Ascending aorta (tissue), 2 donors: ENCODE results near the gene ADGRD2. TPM values are rescaled to one million over a fixed set of nuclear protein-coding genes. Genes with fewer than 3 reads are reported as not detected.

Source experiments
- DNase-seq, 2 donors: peaks; one replicate each; pipeline ENCODE4 v3.0.0-alpha.2; 2019; ENCODE audit warnings: low spot score in 2 of 2
- H3K27ac ChIP-seq, 2 donors: fragments of 200-600 bp; sonication (generic); one replicate each; pipeline ENCODE4 v1.5.1; 2016 to 2017; ENCODE audit warnings: mild to moderate bottlenecking in 1 of 2
- H3K27me3 ChIP-seq: fragments of 200-600 bp; sonication (generic); one replicate; pipeline ENCODE4 v1.5.1; 2017
- H3K36me3 ChIP-seq, 2 donors: fragments of 200-600 bp; sonication (generic); one replicate each; pipeline ENCODE4 v1.5.1; 2016
- H3K4me1 ChIP-seq, 2 donors: fragments of 200-600 bp; sonication (generic); one replicate each; pipeline ENCODE4 v1.5.1; 2016 to 2017; ENCODE audit warnings: mild to moderate bottlenecking in 1 of 2
- H3K4me3 ChIP-seq, 2 donors: fragments of 200-600 bp; sonication (generic); one replicate each; pipeline ENCODE4 v1.5.1; 2016 to 2017; ENCODE audit warnings: mild to moderate bottlenecking in 1 of 2
- H3K9me3 ChIP-seq, 2 donors: fragments of 200-600 bp; sonication (generic); one replicate each; pipeline ENCODE4 v1.5.1; 2016
- CTCF ChIP-seq, 3 experiments: fragments of 200-600 bp in 2 of 3; fragments of 450-650 bp in 1 of 3; sonication (generic) in 2 of 3; IDR thresholded peaks; one replicate each; pipeline ENCODE4 v1.5.1; 2016 to 2019; ENCODE audit warnings: antibody characterized with exemption in 3 of 3, mild to moderate bottlenecking in 1 of 3, moderate library complexity in 1 of 3
- intact Hi-C: fragments of 100-400 bp; cut with DNase I; formaldehyde crosslinking; loops from one replicate; pipeline ENCODE4 v1.15.1; 2023
- total RNA-seq: library from RNA; depleted of rRNA; stranded (reverse); fragments of >200 nt; gene quantifications from one replicate; pipeline ENCODE4 v1.1.0, GENCODE V29; 2016

Gene ADGRD2
- total RNA-seq, 1 donor from 2014 or later = not detected

GRCh38 chr9:124477211-124477647 lies 27.0 kb downstream of the ADGRD2 start:
- Histone ChIP-seq H3K27me3 (no peaks in the 10 kb centered on the region), H3K27ac (no peak overlapping the region), H3K9me3 (no peaks in the 10 kb centered on the region), H3K4me3 (peak overlapping the region in 1 of 2 donors; percentile 35), H3K36me3 (no peaks in the 10 kb centered on the region), H3K4me1 (no peaks in the 10 kb centered on the region)
- DNase-seq = no peak
- TF ChIP-seq CTCF (IDR thresholded peaks at IDR 0.05) = no peak
- intact Hi-C loops = no loop called here

DNA sequence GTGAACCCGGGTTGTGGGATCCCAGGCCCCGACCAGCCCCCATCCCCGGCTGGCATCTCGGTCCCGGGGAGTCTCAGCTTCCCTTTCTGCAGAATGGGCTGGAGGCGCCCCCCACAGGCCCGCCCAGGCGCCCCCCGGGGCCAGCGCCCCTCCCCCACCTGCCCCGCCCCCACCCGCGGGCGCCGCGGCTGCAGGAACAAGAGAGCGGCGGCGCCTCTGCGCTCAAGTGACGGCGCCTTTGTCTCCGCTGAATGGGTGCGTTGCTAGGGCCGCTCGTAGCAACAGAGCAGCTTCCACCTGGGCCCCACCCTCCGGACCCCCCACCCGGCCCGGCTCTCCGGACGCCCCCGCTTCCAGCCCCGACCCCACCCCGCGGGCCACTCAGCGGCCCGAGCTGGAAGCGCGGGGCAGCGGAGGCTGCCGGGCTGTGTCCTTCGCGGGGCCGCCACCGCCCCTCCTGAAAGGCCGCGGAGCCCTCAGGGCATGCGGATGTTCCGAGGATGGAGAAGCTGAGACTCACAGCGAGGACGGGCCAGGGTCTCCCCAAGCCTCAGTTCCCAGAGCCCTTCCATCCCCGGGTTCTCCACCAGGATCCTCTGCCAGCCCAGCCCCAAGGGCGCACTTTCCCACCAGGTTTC lies 27.5 kb downstream of the ADGRD2 start:
- DNase-seq = no peak
- Histone ChIP-seq H3K27me3 (no peaks in the 10 kb centered on the region), H3K27ac (no peak overlapping the region), H3K9me3 (no peaks in the 10 kb centered on the region), H3K36me3 (no peaks in the 10 kb centered on the region), H3K4me1 (no peaks in the 10 kb centered on the region), H3K4me3 (peak overlapping the region; percentile 30 to 35)
- no peak for TF ChIP-seq CTCF (IDR thresholded peaks at IDR 0.05)
- intact Hi-C loops = no loop called here

DNA sequence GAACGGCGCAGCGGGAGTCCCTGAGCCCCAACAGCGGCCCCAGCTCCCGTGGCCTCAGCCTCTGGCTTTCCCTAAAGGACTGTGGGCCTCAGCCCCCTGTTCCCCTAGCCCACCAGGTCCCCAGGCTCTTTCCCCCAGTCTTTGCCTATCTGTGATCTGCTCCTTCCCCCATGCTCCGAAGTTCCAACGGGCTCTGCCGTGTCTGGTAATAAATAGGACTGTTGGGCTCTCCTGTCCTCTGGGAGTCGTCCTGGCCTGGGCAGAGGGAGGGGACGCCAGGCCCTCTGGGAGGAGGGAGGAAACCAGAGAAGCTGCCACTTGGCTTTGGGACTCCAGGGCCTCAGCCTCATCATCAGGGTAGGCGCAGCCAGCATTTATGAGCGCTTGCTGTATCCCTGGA lies 28.1 kb downstream of the ADGRD2 start:
- Histone ChIP-seq H3K36me3 (no peaks in the 10 kb centered on the region), H3K27me3 (no peaks in the 10 kb centered on the region), H3K27ac (no peak overlapping the region), H3K4me1 (no peaks in the 10 kb centered on the region), H3K4me3 (no peak overlapping the region), H3K9me3 (no peaks in the 10 kb centered on the region)
- no peak for DNase-seq
- TF ChIP-seq CTCF (IDR thresholded peaks at IDR 0.05) = no peak
- intact Hi-C loops = no loop called here

GRCh38 chr9:124479371-124479770 lies 29.1 kb downstream of the ADGRD2 start:
- no peak for TF ChIP-seq CTCF (IDR thresholded peaks at IDR 0.05)
- Histone ChIP-seq H3K9me3 (no peaks in the 10 kb centered on the region), H3K27me3 (no peaks in the 10 kb centered on the region), H3K36me3 (no peaks in the 10 kb centered on the region), H3K27ac (no peak overlapping the region), H3K4me3 (no peak overlapping the region), H3K4me1 (no peaks in the 10 kb centered on the region)
- intact Hi-C loops = no loop called here
- no peak for DNase-seq

- intact Hi-C loops = no loop called here
- no peaks in the 10 kb centered on the region for H3K27me3 ChIP-seq
Measured at GRCh38 chr9:124479947-124480620, 29.8 kb downstream of the ADGRD2 start.

More at GRCh38 chr9:124479947-124480620, 29.8 kb downstream of the ADGRD2 start:
- TF ChIP-seq CTCF (IDR thresholded peaks at IDR 0.05) = no peak
- DNase-seq = no peak
- no peak overlapping the region for H3K27ac ChIP-seq
- H3K4me3 ChIP-seq = no peak overlapping the region
- H3K36me3 ChIP-seq = no peaks in the 10 kb centered on the region
- no peaks in the 10 kb centered on the region for H3K9me3 ChIP-seq
- H3K4me1 ChIP-seq = no peaks in the 10 kb centered on the region
